BE2C (cell line): Measurements from ENCODE around the gene P2RY14.

Source experiments
- DNase-seq: peaks from one replicate; pipeline ENCODE4 v3.0.0-alpha.2; 2020
- H3K27me3 ChIP-seq: fragments of 250-450 bp; sonication (Bioruptor Pico); 2 replicates; pipeline ENCODE4 v1.5.1; 2020; ENCODE audit warnings: mild to moderate bottlenecking
- H3K36me3 ChIP-seq: fragments of 250-450 bp; sonication (Bioruptor Pico); 2 replicates; pipeline ENCODE4 v1.5.1; 2020; ENCODE audit warnings: mild to moderate bottlenecking
- H3K4me1 ChIP-seq: fragments of 250-450 bp; sonication (Bioruptor Pico); 2 replicates; pipeline ENCODE4 v1.5.1; 2020
- H3K4me3 ChIP-seq: 2 replicates; pipeline ENCODE4 v1.5.1; 2011; ENCODE audit warnings: low read depth, low read length
- H3K9me3 ChIP-seq: fragments of 250-450 bp; sonication (Bioruptor Pico); 2 replicates; pipeline ENCODE4 v1.5.1; 2020
- CTCF ChIP-seq: IDR thresholded peaks from 2 replicates; pipeline ENCODE4 v1.5.1; 2012; ENCODE audit warnings: mild to moderate bottlenecking, low read depth, low read length

P2RY14 gene

GRCh38 chr3:151318991-151319390 is 40.6 kb upstream of the P2RY14 start:
- no peak for TF ChIP-seq CTCF
- H3K36me3 ChIP-seq: no peaks in the 10 kb centered on the region
- no peak for DNase-seq
- no peaks in the 10 kb centered on the region for H3K27me3 ChIP-seq
- no peaks in the 10 kb centered on the region; the same call in 1 of the 2 replicates for H3K4me1 ChIP-seq
- H3K9me3 ChIP-seq: no peaks in the 10 kb centered on the region
- no peak overlapping the region for H3K4me3 ChIP-seq

GRCh38 chr3:151318313-151318712 is 40.0 kb upstream of the P2RY14 start:
- Histone ChIP-seq H3K4me1 (no peaks in the 10 kb centered on the region; the same call in 1 of the 2 replicates), H3K27me3 (no peaks in the 10 kb centered on the region), H3K4me3 (no peak overlapping the region), H3K9me3 (no peaks in the 10 kb centered on the region), H3K36me3 (no peaks in the 10 kb centered on the region)
- no peak for TF ChIP-seq CTCF
- no peak for DNase-seq

GRCh38 chr3:151316267-151316991 is 38.1 kb upstream of the P2RY14 start, which contains the start of gene GPR87:
GPR87 (minus strand) TSS chr3:151316820; CDS start chr3:151300100, 16,720 bp downstream.
- Histone ChIP-seq H3K27me3 (no peaks in the 10 kb centered on the region), H3K4me1 (no peaks in the 10 kb centered on the region; the same call in 1 of the 2 replicates), H3K36me3 (no peaks in the 10 kb centered on the region), H3K4me3 (no peak within 1 kb of the TSS), H3K9me3 (no peaks in the 10 kb centered on the region)
- DNase-seq: no peak
- TF ChIP-seq CTCF: no peak

GRCh38 chr3:151315846-151316245 is 37.5 kb upstream of the P2RY14 start:
- no peak for DNase-seq
- Histone ChIP-seq H3K9me3 (no peaks in the 10 kb centered on the region), H3K27me3 (no peaks in the 10 kb centered on the region), H3K4me1 (no peaks in the 10 kb centered on the region; the same call in 1 of the 2 replicates), H3K4me3 (no peak overlapping the region), H3K36me3 (no peaks in the 10 kb centered on the region)
- no peak for TF ChIP-seq CTCF

GRCh38 chr3:151315136-151315535 is 36.8 kb upstream of the P2RY14 start:
- Histone ChIP-seq H3K4me3 (no peak overlapping the region), H3K36me3 (no peaks in the 10 kb centered on the region), H3K4me1 (no peaks in the 10 kb centered on the region), H3K27me3 (no peaks in the 10 kb centered on the region), H3K9me3 (no peaks in the 10 kb centered on the region)
- DNase-seq: no peak
- TF ChIP-seq CTCF: no peak

GRCh38 chr3:151314593-151314992 is 36.3 kb upstream of the P2RY14 start:
- H3K27me3 ChIP-seq: no peaks in the 10 kb centered on the region
- no peaks in the 10 kb centered on the region for H3K36me3 ChIP-seq
- H3K4me1 ChIP-seq: no peaks in the 10 kb centered on the region
- no peak overlapping the region for H3K4me3 ChIP-seq
- no peaks in the 10 kb centered on the region for H3K9me3 ChIP-seq
- DNase-seq: no peak
- no peak for TF ChIP-seq CTCF
